Ishikawa (cell line): ENCODE results near the gene NBEAL2.

ENCODE experiments used
- CEBPB ChIP-seq: IDR thresholded peaks from 2 replicates; pipeline ENCODE4 v1.6.1; 2012
- CREB1 ChIP-seq: IDR thresholded peaks from 2 replicates; pipeline ENCODE4 v1.6.1; 2012; ENCODE audit warnings: low read depth
- EGR1 ChIP-seq: IDR thresholded peaks from 2 replicates; pipeline ENCODE4 v1.6.1; 2012
- EP300 ChIP-seq: IDR thresholded peaks from 2 replicates; pipeline ENCODE4 v1.6.1; 2012; ENCODE audit warnings: borderline replicate concordance
- FOXM1 ChIP-seq: IDR thresholded peaks from 2 replicates; pipeline ENCODE4 v1.6.1; 2012; ENCODE audit warnings: low read depth, borderline replicate concordance
- MAX ChIP-seq: IDR thresholded peaks from 2 replicates; pipeline ENCODE4 v1.6.1; 2012
- NFIC ChIP-seq: IDR thresholded peaks from 2 replicates; pipeline ENCODE4 v1.6.1; 2012
- RAD21 ChIP-seq: IDR thresholded peaks from 2 replicates; pipeline ENCODE4 v1.6.1; 2012; ENCODE audit warnings: low read depth
- REST ChIP-seq: IDR thresholded peaks from 2 replicates; pipeline ENCODE4 v1.6.1; 2012; ENCODE audit warnings: low read depth, mild to moderate bottlenecking
- TAF1 ChIP-seq: IDR thresholded peaks from 2 replicates; pipeline ENCODE4 v1.6.1; 2012; ENCODE audit warnings: low read depth, mild to moderate bottlenecking
- TCF12 ChIP-seq: IDR thresholded peaks from 2 replicates; pipeline ENCODE4 v1.6.1; 2012; ENCODE audit warnings: low read depth
- TEAD4 ChIP-seq: IDR thresholded peaks from 2 replicates; pipeline ENCODE4 v1.6.1; 2012
- USF1 ChIP-seq: IDR thresholded peaks from 2 replicates; pipeline ENCODE4 v1.6.1; 2012
- YY1 ChIP-seq: IDR thresholded peaks from 2 replicates; pipeline ENCODE4 v1.6.1; 2012; ENCODE audit warnings: low read depth
- ZBTB7A ChIP-seq: IDR thresholded peaks from 2 replicates; pipeline ENCODE4 v1.6.1; 2012; ENCODE audit warnings: low read depth

The NBEAL2 gene

GRCh38 chr3:46955801-46956259 is 23.6 kb upstream of the NBEAL2 start:
- TF ChIP-seq REST = no peak
- no peak for TF ChIP-seq EP300
- TF ChIP-seq MAX = no peak
- no peak for TF ChIP-seq TAF1
- TF ChIP-seq CREB1 = no peak
- TF ChIP-seq NFIC = no peak
- no peak for TF ChIP-seq USF1
- no peak for TF ChIP-seq RAD21
- TF ChIP-seq TCF12 = no peak
- no peak for TF ChIP-seq CEBPB
- TF ChIP-seq YY1 = no peak
- TF ChIP-seq ZBTB7A = no peak
- TF ChIP-seq FOXM1 = no peak
- no peak for TF ChIP-seq EGR1
- no peak for TF ChIP-seq TEAD4

- no peak for TF ChIP-seq CEBPB
- TF ChIP-seq YY1 = no peak
- no peak for TF ChIP-seq CREB1
- TF ChIP-seq ZBTB7A = no peak
These were observed 22.2 kb upstream of the NBEAL2 start for GRCh38 chr3:46957092-46957820.

- no peak for TF ChIP-seq TCF12
- TF ChIP-seq CREB1 = no peak
- no peak for TF ChIP-seq NFIC
- TF ChIP-seq REST = no peak
- no peak for TF ChIP-seq ZBTB7A
- TF ChIP-seq CEBPB = no peak
- TF ChIP-seq MAX = no peak
These were observed 20.9 kb upstream of the NBEAL2 start for GRCh38 chr3:46958467-46959160.

- TF ChIP-seq FOXM1 (no peak), EGR1 (no peak), CEBPB (no peak), TAF1 (no peak), YY1 (no peak)
These were observed 20.3 kb upstream of the NBEAL2 start for GRCh38 chr3:46959161-46959511.

- TF ChIP-seq TAF1 (no peak), NFIC (peak; percentile 32; the same call in 1 of the 2 replicates), MAX (peak; percentile 60; the same call in 1 of the 2 replicates), FOXM1 (peak; percentile 48; the same call in 1 of the 2 replicates), YY1 (peak; percentile 45; the same call in 1 of the 2 replicates), TCF12 (peak; percentile 81), EGR1 (no peak), TEAD4 (peak; percentile 45; the same call in 1 of the 2 replicates), ZBTB7A (no peak), USF1 (no peak), CREB1 (no peak), REST (no peak), EP300 (peak; percentile 42; the same call in 1 of the 2 replicates), RAD21 (peak; percentile 21), CEBPB (no peak)
These were observed 19.3 kb upstream of the NBEAL2 start for GRCh38 chr3:46960081-46960701.
